ENCODE measurements around the gene LDLRAD4.

- no peak for TF ChIP-seq CTCF (IDR thresholded peaks at IDR 0.05; ENCODE audit: borderline replicate concordance, extremely low read depth, low read length, poor library complexity, severe bottlenecking)
- no peak for TF ChIP-seq EZH2 (IDR thresholded peaks at IDR 0.05; ENCODE audit: borderline replicate concordance, low read depth, low read length, severe bottlenecking)
These were observed 341.7 kb downstream of the LDLRAD4 start for GRCh38 chr18:13560306-13560705.

Data from DND-41 (cell line).